ENCODE measurements around the gene AIG1.
A peak's percentile ranks its signal among the peaks of the same experiment; 100 is the strongest.
"Not testable (repeated sequence)": the region's sequence is repeated elsewhere in the genome, so short reads cannot be mapped to it uniquely, and the experiment has no call there.

The AIG1 gene

DNA sequence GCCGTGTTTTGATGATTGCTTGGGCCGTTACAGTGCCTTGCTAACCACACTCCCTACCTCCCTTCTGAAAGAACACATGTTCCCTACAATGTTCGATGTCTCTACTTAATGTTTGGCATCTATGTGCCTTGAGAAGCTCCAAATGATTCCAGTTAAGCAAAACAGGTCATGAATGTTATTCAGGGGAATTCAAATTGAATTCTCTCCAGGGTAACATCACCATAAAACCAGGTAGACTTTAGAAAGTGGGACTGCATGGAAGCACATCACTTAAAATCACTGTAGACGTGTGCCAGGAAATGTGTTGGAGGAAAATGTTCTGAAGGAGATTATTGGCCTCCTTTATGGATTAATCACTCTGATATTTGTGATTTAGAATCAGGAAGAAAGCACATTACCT is 261.7 kb downstream of the AIG1 start:
- no peak for DNase-seq (ENCODE audit: low read depth in 3 of 3, low spot score in 1 of 3)

DNA sequence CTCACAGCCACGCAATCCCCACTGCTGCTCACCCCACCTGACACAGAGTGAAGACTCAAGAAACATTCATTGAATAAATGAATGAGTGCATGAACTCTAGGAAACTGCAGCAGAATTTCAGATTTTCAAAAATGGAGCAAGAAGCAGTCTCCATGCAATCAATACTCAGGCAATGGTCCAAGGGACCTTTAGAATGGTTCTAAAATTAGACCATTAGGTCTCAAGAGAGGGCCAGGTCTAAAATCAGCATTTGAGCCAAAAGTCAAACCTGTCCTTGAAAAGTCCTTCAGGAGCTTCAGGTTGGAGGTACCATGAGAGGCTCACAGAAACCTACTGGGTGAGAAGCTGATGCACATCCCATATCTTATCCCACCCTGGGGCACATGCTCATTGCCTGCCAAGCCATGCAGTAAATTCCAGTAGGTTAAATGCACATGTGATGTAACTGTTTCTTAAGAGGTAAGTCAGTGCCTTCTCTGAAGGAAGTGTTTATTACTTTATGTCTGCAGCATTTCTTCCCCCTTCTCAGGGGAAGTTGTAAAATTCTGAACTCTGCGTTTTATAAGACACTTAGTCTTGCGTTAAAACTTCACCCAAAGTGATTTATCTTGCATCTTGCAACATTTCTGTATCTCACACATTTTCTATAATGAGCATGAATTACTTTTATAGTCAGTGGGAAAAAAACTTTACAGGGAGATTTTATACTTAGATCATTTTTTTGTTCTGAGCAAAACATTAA is 263.2 kb downstream of the AIG1 start:
- DNase-seq (ENCODE audit: low read depth in 3 of 3, low spot score in 1 of 3): no peak

DNA sequence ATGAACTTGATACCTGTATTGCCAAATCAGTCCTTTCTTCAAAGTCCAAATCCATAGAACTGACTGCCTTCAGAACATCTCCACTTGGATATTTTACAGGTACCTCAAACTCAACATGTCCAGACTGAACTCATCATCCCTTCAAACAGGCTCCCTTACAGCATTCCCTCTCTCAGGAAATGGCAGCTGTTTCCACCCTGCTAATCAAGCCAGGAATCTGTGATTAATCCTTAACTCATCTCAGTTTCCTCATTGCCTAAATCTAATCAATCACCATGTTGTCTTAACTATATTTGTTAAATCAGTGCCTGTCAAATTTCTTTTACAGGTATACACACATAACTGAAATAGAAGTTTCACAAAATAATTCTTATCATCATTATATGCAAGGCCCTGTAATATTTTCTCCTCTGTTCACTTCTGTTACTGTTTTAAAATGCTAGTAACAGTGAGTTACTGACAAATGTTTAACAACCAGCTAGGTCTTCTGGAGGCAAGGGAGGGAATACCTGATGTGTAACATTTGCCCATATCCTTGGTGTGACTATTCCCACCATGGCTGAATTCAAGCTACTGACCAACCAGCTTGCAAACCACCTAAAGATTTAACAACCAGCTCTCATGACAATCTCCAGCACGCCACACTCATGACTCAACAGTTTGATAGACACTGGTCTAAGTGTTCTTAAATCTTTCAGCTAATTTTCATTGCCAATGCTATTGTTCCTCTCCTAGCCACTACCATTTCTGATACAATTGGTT is 264.9 kb downstream of the AIG1 start:
- DNase-seq (ENCODE audit: low read depth in 3 of 3, low spot score in 1 of 3): no peak

DNA sequence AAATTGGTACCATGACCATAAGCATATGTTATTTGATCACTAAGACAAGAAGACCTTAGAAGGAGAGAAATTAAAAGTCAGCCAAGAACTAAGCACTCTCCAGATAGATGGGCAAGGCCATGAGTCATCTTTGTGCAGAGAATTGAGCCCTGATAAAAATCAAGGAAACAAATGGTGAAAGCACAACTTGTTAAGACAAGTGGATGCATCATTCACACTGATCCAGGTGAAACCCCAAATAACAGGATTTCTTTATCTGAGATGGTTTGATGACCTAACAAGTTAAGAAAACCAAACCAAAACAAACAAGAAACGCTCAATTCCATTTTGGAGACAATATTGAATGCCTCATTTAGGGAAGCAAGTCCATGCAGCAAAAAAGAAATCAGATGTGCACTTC is 268.2 kb downstream of the AIG1 start:
- no peak for DNase-seq (ENCODE audit: low read depth in 3 of 3, low spot score in 1 of 3)

DNA sequence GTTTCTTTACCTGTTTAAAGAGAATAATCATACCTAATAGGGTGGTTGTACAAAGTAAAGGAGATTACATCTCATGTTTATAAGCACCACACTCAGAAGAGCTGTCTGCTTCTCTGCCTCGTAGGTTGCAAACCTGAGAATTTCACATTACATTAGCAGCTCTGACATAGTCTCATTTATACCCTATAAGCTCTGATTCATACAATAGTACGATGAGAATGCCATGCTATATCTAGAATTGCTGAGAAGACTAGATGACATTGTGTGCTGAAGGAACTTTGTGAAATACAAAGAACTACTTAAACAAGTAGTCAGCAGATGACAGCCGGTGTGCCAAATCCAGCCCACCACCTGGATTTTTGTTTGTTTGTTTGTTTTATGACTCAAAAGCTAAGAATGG is 268.6 kb downstream of the AIG1 start:
- no peak for DNase-seq (ENCODE audit: low read depth in 3 of 3, low spot score in 1 of 3)

DNA sequence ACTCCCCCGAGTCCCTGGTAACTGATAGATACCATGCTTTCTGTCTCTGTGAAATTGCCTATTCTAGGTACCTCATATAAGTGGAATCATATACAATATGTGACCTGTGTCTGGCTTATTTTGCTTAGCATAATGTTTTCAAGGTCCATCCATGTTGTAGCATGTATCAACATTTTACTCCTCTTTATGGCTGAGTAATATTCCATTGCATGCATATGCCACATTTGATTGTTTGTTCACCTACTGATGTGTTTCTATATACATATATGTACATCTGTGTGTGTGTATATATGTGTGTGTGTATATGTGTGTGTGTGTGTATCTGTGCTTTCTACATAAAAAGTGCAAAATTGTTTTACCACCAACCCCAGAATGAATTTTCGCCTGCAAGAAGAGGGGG is 270.7 kb downstream of the AIG1 start:
- DNase-seq (ENCODE audit: low read depth in 3 of 3, low spot score in 1 of 3): no peak

DNA sequence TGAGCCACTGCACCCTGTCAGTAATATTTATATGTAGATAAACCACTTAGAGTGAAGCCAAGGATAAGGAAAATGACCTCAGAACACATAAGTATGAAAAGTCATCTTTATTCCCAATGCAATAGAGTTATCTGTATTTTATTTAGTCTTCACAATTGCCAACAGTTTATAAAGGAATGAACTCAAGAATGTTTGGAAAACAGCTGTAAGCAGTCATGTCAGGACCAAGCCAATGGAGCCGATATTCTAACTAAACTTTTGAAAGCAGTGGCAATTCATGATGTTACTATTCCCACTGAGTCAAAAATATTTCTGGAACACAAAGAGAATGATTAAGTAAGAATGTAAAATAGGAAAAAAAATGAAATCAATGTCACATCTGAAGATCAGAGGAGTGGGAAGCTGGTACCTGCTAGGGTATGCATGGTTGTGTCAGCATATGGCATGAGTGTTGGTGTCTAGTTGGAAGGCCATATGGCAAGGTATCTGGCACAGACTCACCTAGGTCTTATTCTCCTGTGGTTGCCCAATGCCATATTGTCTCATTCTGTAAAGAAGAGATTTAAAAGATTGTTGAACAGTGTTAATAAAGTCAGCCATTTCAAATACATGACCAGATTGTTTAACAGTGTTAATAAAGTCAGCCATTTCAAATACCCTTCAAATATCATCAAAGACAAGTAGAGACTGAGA is 271.6 kb downstream of the AIG1 start:
- no peak for DNase-seq (ENCODE audit: low read depth in 3 of 3, low spot score in 1 of 3)

DNA sequence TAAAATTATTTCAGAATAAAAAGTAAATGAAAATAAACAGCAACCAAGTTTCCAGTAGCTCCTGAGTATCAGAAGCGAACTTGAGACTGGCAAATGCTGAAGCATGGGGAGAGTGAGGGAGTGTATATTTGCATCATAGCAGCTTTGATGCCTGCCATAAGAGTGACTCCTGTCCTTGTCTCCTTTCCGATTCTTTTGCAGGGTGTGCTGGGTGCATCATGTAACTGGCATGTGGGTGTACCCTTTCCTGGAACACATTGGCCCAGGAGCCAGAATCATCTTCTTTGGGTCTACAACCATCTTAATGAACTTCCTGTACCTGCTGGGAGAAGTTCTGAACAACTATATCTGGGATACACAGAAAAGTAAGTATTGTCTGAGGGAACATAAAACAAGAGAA is 272.4 kb downstream of the AIG1 start:
- DNase-seq (ENCODE audit: low read depth in 3 of 3, low spot score in 1 of 3): no peak

DNA sequence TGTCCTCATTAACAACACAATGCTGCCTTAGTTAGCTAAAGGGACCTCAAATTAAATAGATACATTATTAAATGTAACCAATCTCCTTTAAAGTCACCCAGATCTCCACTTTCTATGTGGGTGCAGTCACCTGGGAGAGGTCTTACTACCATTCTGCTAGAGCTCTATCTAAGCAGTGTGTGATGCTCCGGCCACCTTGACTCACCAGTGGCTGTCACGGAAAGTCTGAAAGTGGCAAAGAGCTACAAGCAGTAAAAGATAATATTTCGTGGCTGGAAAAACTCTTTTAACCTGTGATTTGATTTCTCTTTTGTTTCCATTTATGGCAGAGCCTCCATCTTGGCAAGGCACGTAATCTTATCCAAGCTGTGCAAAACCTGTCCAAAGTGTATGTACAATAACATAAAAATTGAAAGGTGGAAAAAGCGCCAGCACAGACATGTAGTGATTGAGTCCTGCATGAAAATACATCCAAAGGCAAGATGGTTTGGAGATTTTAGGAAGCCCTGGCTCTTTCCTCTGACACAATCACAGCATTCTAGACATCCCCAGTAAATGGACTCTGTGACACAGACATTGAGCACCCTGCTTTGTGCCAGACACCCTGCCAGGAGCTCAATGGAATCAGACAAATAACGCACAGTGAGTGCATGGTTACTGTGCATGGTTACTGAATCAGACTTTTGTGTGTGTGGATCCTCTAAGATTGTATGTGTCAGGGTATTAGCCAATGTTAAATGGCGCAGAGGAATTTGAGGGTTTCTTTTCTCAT is 273.2 kb downstream of the AIG1 start:
- no peak for DNase-seq (ENCODE audit: low read depth in 3 of 3, low spot score in 1 of 3)

DNA sequence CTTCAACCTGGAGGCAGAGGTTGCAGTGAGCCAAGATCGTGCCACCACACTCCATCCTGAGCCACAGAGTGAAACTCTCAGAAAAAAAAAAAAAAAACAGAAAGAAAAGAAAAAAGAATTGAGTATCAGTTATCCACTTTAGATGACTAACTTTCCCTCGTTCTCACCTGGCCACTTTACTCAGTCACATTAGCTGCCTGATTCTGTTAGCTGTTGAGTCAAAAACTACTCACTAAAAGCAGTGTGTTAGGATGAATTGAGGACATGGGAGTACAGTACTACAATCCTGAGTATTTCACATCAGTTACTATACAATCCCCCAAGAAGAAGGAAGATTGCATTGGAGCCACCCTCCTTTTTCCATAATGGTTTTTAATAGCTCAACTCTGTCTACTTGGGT is 275.2 kb downstream of the AIG1 start:
- DNase-seq (ENCODE audit: low read depth in 3 of 3, low spot score in 1 of 3): no peak

DNA sequence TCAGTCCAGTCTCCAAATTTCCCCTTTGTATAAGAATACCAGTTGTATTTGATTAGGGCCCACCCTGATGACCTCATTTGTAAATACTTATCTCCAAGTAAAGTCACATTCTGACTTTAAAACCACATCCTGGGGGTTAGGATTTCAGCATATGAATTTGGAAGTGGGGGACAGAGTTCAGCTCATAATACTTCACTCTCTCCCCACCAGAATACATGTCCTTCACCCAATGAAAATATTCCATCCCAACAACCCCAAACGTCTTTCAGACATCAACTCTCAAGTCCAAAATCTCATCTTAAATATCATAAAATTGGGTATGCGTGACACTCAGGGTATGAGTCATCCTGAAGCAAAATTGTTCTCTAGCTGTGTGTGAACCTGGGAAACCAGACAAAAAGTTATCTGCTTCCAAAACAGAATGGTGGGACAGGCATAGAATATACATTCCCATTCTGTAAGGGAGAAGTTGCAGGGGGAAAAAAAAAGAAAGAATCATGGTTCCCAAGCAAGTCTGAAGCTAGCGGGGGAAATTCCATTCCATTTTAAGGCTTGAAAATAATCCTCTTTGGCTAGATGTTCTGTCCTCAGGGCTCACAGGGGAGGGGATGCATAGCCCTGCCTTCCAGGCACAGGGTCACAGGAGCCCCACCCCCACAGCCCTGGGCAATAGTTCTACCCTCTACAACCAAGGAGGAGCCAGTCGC is 275.9 kb downstream of the AIG1 start:
- DNase-seq (ENCODE audit: low read depth in 3 of 3, low spot score in 1 of 3): no peak

DNA sequence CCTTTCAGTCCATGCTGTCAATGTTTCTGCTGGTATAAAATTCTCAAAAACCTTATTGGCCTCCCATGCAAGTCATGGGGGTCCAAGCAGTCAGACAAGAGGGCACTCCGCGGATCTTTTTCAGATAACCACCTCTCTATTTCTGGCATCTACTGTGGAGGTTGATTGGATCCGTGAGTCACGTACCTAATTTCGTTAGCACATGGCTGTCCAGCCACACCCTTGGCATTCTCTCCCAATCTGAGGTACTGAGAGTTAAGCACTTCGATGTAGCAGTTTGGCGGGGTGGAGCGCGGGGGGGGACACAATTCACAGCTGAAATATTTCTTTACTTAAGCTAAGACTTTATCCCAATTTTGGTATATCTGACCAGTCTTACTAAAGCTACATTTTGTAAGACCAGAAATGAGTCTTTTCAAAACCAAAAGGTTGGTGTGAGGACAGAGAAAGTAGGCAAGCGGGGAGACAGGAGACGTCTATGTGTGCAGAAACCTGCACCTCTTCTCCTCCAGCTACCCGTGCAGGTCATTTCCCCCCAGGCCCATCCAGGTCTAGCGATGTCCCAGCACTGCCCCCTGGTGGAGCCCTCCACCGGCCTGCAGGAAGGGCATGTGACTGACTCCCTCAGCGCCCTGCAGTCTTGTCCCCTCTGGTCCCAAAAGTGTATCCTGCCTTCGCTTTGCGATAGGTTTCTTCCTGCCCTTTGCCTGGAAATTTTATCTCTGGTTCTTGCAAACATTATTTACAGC is 276.7 kb downstream of the AIG1 start:
- DNase-seq (ENCODE audit: low read depth in 3 of 3, low spot score in 1 of 3): peak in 2 of 3 donors; percentile 16 to 52

DNA sequence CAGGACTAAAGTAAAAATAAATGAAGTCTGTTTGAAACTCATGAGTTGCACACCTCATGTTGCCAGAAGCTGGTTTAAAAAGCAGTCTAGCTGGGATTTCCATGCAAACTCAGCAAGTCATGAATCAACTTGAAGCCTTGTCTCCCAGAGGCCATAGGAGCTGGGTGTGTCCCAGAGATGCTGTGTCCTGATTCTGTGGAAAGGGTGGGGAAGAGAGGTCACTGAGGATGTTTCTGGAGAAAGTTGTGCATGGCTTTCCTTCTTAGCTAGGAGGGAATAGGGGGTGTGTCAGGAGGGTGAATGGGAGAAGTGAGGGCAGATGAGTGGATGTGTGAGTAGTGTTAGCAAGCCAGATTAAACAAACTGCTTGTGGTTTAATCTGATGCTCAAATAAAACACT is 278.5 kb downstream of the AIG1 start:
- DNase-seq (ENCODE audit: low read depth in 3 of 3, low spot score in 1 of 3): no peak

DNA sequence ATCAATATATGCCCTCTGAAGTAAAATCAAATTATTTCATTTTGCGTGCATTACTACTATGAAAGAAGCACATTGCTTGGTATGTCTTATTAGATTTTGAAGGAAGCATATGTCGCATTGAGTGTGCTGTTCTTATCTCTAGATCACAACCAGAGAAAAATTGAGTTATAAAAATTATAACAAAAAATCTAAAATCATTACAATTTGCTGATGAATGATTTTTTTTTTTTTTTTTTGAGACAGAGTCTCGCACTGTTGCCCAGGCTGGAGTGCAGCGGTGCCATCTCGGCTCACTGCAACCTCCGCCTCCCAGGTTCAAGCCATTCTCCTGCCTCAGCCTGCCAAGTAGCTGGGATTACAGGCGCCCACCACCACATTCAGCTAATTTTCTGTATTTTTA is 284.8 kb downstream of the AIG1 start:
- DNase-seq (ENCODE audit: low read depth in 3 of 3, low spot score in 1 of 3): not testable (repeated sequence)

DNA sequence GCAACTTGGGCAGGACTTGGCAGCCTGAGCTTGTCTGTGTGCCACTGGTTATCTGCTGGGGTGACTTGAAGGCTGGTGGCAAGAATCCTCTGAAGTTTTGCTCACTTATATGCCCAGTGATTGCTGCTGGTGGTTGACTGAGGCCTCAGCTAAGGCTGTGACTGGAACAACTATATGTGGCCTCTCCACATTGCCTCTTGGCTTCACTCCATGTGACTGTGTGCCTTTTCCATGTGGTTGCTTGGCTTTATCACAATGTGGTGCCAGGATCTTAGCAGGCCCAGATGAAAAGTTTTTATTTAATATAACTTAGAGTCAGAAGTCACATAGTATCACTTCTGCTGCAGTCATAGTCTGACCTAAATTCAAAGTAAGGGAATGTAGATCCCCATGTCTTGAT is 285.3 kb downstream of the AIG1 start:
- no peak for DNase-seq (ENCODE audit: low read depth in 3 of 3, low spot score in 1 of 3)

DNA sequence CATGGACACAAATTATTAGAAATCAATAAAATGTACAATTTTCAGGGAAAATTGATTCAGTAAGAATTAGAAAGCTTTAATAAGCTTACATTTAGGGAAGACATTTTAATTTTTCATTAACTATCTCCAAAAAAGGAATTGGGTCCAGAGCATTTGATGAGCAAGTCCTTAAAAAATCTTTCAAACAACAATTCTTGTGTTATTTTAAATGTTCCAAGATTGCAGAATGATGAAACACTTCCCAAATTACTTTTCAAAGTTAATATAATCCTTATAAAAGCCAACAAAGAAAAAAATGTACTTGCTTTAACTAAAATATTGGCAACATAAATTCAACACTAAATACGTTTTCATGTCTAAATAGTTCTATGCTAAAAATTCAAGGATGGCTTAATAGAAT is 287.8 kb downstream of the AIG1 start:
- DNase-seq (ENCODE audit: low read depth in 3 of 3, low spot score in 1 of 3): no peak

DNA sequence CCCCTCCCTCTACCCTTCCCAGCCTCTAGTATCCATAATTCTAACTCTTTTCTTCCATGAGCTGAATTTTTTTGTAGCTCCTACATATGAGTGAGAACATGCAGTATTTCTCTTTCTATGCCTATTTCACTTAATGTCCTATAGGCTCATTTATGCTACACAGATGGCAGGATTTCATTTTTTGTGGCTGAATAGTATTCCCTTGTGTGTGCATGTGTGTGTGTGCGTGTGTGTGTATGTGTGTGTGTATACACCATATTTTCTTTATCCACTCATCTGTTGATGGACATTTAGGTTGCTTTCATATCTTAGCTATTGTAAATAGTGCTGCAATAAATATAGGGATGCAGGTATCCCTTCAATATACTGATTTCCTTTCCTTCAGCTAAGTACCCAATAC is 288.8 kb downstream of the AIG1 start:
- no peak for DNase-seq (ENCODE audit: low read depth in 3 of 3, low spot score in 1 of 3)

DNA sequence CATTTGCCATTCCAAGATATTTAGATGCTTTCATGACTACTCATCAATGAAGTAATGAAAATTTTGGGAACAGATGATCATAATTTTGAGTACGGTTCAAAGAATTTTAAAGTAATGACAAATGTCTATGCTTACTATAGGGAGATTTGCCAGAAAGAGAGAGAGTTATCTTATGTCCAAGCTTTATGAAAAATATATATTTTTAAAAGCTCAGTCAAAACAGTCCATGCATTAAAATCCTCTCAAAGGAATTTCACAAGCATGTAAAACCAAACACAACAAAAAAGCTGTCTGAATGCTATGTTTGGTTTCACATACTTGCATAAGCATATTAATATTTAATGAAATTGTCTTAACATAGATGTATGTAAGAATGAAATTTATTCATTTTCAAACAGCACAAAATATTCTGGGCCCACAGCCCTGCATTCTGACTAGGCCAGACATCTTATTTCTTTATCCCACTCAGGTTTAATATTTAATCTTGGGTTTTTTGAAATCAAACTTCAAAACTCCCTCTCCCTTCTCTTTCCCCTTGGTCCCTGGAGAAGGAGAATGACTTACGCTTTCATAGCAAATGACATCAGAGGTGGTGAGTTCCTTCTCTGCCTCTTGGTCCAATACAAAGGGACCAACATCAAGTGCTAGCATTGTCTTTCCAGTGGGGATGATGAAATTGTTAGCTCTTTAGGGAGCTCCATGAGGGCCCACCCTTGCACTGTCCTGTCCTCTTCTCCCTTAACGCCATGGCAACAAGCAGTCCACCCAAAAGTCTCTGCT is 295.6 kb downstream of the AIG1 start:
- DNase-seq (ENCODE audit: low read depth in 3 of 3, low spot score in 1 of 3): no peak

DNA sequence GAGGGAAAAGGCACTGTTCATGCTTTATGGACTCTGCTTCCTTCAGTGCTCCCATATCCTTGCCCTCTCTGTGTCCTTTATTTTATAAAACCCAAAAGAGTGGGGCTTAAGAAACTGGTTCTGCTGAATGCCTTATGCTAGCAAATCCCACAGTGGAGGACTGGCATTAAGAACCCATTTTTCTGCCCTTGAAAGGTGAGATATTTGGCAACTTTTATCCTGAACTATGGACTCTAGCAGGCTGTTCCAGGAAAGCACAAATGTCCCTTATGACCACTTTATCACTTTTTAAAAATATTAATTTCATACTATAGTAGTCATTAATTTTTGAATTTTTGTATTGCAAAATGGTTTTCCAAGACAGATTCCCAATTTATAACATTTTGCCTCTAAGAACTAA is 296.5 kb downstream of the AIG1 start:
- no peak for DNase-seq (ENCODE audit: low read depth in 3 of 3, low spot score in 1 of 3)
